Activated CD8-positive, alpha-beta memory T cell treated with anti-CD3 and anti-CD28 coated beads for 4 hours (primary cell): Measurements from ENCODE around the gene PCCB.
"Not testable (repeated sequence)": the region's sequence is repeated elsewhere in the genome, so short reads cannot be mapped to it uniquely, and the experiment has no call there.

ENCODE experiments used
- DNase-seq, 2 donors: peaks; one replicate each; pipeline ENCODE4 v3.0.0-alpha.2; 2020; ENCODE audit warnings: low read depth in 2 of 2

PCCB gene

DNA sequence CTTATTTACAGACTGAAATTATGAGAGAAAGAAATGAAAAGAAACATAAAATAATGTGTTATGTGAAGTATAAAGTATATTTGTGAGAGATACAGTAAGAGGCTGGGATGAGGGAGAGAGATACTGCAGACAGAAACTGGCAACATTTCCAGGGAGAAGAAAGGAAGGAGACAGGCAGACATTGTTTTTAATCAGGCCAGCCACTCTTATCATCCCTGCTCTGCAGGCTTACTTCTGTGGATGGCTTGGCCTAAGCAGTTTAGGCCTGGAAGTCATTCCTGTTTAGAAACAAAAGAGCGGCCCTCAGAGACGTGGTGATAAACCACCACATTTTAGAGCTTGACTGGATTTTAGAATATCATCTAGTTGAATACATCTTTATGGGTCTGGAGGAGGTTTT, 12.4 kb downstream of the PCCB start:
- no peak for DNase-seq

- DNase-seq = no peak
These were observed 13.1 kb downstream of the PCCB start for GRCh38 chr3:136263251-136263650.

DNA sequence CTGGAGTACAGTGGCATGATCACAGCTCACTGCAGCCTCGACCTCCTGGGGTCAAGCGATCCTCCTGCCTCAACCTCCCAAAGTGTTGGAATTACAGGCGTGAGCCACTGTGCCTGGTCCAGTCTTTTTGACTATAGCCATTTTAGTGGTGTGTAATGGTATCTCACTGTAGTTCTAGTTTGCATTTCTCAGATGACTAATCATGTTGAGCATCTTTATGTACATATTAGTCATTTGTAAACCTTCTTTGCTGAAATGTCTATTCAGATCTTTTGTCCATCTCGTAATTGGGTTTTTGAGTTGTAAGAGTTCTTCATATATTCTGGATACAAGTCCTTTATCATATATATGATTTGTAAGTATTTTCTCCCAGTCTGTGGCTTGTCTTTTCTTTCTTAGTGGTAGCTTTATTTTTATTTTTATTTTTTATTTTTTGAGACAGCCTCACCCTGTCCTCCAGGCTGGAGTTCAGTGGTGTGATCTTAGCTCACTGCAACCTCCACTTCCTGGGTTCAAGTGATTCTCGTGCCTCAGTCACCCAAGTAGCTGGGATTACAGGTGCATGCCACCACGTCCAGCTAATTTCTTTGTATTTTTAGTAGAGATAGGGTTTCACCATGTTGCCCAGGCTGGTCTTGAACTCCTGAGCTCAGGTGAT, 16.5 kb downstream of the PCCB start:
- DNase-seq = not testable (repeated sequence)

DNA sequence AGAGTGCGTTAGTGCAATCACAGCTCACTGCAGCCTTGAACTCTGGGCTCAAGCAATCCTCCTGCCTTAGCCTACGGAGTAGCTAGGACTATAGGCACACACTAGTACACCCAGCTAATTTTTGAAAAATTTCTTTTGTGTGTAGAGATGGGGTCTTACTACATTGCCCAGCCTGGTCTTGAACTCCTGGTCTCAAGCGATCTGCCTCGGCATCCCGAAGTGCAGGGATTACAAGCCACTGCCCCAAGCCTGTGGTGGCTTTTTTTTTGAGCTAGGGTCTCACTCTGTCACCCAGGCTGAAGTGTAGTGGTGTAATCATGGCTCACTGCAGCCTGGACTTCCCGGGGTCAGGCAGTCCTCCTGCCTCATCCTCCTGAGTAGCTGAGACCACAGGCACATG, 17.1 kb downstream of the PCCB start:
- DNase-seq = no peak

DNA sequence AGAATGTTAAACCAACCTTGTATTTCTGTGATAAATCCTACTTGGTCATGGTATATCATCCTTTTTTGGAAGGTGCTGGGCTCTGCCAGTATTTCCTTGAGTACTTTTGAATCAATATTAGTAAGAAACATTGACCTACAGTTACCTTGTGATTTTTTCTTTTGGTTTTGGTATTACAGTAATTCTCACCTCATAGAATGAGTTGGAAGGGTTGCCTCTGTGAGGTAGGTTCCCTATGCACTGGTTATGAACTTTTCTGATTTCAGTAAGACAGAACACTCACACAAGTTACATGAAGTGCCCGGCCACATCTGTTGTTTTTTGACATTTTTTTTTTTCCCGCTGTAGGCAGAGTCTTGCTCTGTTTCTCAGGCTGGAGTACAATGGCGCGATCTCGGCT, 20.0 kb downstream of the PCCB start:
- no peak for DNase-seq

DNA sequence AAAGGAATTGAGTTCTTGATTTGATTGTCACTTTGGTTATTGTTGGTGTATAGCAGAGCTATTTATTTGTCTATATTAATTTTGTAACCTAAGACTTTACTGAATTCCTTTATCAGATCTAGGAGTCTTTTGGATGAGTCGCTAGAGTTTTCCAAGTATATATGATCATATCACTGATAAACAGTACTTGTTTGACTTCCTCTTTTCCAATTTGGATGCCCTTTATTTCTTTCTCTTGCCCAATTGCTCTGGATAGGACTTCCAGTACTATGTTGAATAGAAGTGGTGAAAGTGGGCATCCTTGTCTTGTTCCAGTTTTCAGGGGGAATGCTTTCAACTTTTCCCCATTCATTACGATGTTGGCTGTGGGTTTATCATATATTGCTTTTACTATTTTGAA, 21.5 kb downstream of the PCCB start:
- DNase-seq = not testable (repeated sequence)

DNA sequence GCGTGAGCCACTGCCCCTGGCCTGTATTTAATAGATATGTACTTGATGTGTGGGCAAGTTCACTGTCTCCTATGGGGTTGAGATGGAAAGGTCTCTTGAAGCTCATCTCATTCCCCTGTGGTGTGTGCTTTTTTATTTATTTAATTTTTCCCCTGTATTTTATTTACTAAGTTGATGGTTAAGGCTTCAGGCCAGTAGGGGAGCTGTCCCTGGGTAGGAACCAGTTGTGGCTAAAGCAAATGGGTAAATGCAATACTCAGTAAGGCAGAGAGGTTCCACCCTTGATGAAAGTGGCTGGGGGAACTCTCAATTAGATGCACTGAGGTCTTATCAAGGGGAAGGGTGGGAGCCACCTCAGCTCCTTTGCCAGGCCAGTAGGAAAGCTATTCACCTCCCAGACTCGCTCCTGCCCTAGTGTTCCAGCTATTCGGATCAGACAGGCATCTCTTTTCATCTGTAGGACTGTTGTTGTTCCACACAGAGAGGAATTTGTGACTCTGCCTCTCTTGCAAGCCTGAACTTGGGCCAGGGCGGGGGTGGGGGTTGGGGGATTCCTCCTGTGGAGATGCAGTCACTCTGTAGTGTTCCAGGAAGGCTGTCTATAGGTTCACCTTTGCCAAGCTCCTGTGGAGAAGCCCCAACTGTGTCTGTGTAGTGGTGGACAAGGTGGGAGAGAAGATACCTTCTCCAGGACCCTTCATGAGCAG, 26.1 kb downstream of the PCCB start:
- no peak for DNase-seq

GRCh38 chr3:136277115-136277514, 27.0 kb downstream of the PCCB start:
- no peak for DNase-seq

- no peak for DNase-seq
These were observed 27.5 kb downstream of the PCCB start for GRCh38 chr3:136277634-136278033.

DNA sequence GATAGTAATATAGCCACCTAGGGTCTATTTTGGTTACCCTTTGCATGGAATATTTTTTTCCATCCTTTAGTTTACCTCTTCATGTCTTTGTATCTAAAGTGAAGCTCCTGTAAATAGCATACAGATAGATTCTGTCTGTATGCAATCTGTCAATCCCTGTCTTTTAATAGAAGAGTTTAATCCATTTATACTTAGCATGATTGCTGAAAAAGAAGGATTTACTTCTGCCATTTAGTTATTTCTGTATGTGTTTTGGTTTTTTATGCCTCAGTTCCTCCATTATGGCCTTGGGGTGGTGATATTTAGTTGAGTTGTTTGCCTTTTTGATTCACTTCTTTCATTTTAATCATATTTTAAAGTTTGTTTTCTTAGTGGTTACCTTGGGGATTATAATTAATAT, 29.0 kb downstream of the PCCB start:
- DNase-seq = no peak

DNA sequence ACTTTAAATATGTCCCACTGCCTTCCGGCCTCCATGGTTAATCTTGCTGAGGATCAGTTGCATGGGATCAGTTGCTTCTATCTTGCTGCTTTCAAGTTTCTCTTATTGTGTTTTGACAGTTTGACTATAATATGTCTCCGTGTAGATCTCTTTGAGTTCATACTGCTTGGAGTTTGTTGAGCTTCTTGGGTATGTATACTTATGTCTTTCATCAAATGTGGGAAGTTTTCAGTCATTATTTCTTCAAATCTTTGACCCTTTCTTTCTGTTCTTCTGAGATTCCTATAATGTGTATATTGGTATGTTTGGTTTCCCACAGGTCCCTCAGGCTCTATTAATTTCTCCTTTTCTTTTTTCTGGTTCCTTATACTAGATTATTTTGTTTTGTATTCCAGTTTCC, 30.8 kb downstream of the PCCB start:
- DNase-seq = no peak

GRCh38 chr3:136281966-136282520, 31.9 kb downstream of the PCCB start:
- DNase-seq = no peak

- no peak for DNase-seq
These were observed 33.5 kb downstream of the PCCB start for GRCh38 chr3:136283627-136284026.

- no peak for DNase-seq
These were observed 41.2 kb downstream of the PCCB start for GRCh38 chr3:136291302-136291701.

GRCh38 chr3:136292500-136292899, 42.4 kb downstream of the PCCB start:
- DNase-seq = no peak

GRCh38 chr3:136293279-136293678, 43.1 kb downstream of the PCCB start:
- DNase-seq = no peak

- no peak for DNase-seq
These were observed 44.0 kb downstream of the PCCB start for GRCh38 chr3:136294176-136294575.

- DNase-seq = no peak
These were observed 46.8 kb downstream of the PCCB start for GRCh38 chr3:136296960-136297359.

DNA sequence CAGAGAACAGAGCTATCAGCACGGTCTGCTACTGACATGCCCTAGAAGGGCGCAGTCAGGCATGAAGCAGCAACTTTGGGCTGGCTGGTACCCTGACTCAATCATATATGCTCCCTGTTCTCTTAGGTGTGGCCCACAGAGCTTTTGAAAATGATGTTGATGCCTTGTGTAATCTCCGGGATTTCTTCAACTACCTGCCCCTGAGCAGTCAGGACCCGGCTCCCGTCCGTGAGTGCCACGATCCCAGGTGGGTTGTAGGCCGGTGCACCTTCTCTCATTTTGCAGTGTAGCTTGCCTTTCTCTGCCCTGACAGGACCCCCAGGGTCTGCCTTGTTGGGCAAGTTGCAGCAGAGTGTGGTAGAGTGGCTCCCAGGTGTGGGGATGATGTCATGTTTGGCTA, 47.7 kb downstream of the PCCB start:
- DNase-seq = no peak

DNA sequence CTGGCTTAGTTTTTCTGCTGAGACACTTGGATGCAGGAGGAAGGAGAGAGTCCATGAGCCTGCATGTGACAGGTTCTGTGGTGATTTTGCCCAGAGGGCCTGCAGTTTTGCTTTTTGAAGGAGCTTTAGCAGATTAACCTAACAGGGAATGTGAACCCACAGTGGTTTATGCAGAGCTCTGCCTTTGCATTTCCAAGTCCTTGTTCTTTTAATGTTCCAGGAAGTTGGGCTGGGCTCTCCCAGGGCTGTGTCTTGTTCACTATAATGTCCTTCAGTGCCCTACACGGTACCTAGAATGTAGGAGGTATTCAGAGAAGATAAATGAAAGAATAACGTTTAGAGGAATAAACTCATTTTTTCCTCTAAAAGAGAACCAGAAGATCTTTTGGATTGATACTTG, 50.3 kb downstream of the PCCB start:
- no peak for DNase-seq

DNA sequence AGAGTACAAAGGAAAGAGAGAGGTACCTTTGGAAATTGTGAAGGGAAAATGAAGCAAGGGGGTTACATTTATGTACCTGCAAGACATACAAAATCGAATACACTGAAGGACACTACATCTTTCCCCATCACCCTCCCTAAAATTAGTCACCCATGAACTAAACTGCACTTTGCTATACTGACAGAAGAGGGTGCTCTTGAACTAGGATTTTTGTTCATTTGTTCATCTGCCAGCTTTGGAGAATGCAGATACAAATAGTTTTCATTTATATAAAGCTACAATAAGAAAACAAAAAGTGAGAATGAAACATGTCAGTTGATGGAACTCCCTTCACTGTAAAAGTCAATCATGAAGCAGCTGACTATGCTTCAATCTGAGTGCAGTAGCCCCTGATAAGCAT, 55.7 kb downstream of the PCCB start:
- no peak for DNase-seq

- no peak for DNase-seq
These were observed 61.1 kb downstream of the PCCB start for GRCh38 chr3:136311261-136311660.

- no peak for DNase-seq
These were observed 61.8 kb downstream of the PCCB start for GRCh38 chr3:136311968-136312367.
